ENCODE data around the gene SCML1.

SCML1 gene

DNA sequence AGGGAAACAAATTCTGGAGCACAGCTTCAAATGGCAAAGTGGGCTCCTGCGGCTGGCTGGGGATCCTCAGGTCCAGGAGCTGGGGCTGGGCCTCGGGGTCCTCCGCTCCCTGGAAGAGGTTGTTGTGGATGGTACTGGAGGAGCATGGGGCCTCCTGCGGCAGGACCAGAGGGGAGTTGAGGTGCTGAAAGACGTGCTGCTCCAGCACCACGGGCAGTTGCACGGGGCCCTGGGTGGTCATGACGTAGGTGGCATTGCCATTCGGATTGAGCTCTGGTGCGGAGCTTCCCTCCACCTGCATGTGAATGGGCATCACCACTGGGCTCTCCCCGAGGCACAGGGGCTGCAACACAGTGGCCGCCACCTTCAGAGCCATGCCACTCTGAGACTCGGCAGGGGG lies 64.1 kb downstream of the SCML1 start:
- DNase-seq: no peak

DNA sequence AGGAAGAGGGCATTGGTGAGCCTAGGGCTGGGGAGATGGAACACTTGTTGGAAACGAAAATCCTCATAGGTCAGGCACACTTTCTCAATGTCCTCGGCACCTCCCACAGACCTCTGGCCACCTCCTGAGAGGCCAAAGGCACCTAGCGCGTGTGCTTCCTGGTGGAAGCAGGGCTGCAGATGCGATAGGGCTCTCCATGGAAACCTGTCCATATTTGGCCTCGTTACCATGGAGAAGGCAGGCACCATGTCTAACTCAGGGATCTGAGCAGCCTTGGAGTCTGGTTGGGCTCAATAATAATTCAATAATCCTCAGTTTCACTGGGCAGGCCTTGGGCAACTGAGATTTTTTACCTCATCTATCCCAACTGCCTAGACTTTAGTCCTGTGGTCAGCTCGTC lies 65.5 kb downstream of the SCML1 start:
- DNase-seq: no peak

DNA sequence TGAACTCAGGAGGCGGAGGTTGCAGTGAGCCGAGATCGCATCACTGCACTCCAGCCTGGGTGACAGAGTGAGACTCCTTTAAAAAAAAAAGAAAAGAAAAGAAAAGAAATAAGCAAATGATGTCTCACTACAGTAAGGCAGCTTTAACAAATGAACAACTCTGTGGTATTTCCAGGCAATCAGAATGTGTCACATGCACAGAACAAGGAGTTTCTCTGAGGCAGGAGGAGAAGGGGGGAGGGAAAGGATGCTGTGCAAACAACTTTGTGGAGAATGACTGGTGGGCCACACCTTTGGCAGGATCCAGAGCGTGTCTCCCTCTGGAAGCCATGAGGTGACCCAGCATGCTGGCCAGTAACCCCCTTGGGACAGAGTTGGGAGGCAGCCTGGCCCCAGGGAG lies 66.2 kb downstream of the SCML1 start:
- no peak for DNase-seq

Data from activated gamma-delta T cell (primary cell).